PC-9 (cell line): ENCODE measurements around the gene CEP290.

Experiments
- EZH2 ChIP-seq: fragments of 200-600 bp; sonication (generic); IDR thresholded peaks from 2 replicates; pipeline ENCODE4 v1.8.0; 2017; ENCODE audit warnings: antibody characterized with exemption, low read depth
- TF ChIP-seq, protein P1 (sequence below): fragments of 200-600 bp; sonication (generic); conservative IDR thresholded peaks from 2 replicates; pipeline ENCODE4 v1.6.1; 2017; ENCODE audit warnings: mixed run types, antibody characterized with exemption, mild to moderate bottlenecking, moderate library complexity

DNA sequence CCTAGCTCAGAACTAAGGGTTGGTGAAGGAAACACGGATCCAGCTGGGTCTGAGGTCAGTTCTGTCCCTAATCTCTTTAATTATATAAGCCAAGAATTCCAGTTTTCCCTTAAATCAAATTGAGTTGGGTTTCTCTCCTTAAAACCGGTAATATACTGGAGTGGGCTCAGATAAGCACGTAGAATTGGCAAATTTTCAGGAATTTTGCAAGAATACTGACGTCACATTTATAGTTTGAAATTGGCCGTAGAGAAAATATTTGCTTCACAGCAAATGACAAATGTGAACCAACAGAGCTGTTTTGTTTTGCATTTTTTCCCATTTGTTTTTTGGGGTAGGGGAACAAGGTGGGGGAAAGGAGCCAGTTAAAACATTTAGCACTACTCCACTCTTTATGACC lies 130.1 kb downstream of the CEP290 start:
- no peak for TF ChIP-seq EZH2
- TF ChIP-seq, protein P1, sequence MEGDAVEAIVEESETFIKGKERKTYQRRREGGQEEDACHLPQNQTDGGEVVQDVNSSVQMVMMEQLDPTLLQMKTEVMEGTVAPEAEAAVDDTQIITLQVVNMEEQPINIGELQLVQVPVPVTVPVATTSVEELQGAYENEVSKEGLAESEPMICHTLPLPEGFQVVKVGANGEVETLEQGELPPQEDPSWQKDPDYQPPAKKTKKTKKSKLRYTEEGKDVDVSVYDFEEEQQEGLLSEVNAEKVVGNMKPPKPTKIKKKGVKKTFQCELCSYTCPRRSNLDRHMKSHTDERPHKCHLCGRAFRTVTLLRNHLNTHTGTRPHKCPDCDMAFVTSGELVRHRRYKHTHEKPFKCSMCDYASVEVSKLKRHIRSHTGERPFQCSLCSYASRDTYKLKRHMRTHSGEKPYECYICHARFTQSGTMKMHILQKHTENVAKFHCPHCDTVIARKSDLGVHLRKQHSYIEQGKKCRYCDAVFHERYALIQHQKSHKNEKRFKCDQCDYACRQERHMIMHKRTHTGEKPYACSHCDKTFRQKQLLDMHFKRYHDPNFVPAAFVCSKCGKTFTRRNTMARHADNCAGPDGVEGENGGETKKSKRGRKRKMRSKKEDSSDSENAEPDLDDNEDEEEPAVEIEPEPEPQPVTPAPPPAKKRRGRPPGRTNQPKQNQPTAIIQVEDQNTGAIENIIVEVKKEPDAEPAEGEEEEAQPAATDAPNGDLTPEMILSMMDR, result no peak
